IPS-18c (cell line): ENCODE data around the gene WNT5A.

Experiments
- H3K4me3 ChIP-seq: 2 replicates; pipeline ENCODE4 v1.7.0; 2013; ENCODE audit warnings: low read depth, mild to moderate bottlenecking, low read length, moderate library complexity; ENCODE audit not compliant: insufficient read depth
- H3K9me3 ChIP-seq: one replicate; pipeline ENCODE4 v1.6.1; 2013; ENCODE audit warnings: mild to moderate bottlenecking, low read length, moderate library complexity; ENCODE audit not compliant: control insufficient read depth, insufficient read depth

Gene WNT5A

GRCh38 chr3:55471522-55472280 is 15.4 kb downstream of the WNT5A start:
- Histone ChIP-seq H3K9me3 (no peaks in the 10 kb centered on the region), H3K4me3 (no peak overlapping the region)

- no peak overlapping the region for H3K4me3 ChIP-seq
- no peaks in the 10 kb centered on the region for H3K9me3 ChIP-seq
Measured at GRCh38 chr3:55471084-55471483, 16.0 kb downstream of the WNT5A start.

- H3K9me3 ChIP-seq: no peaks in the 10 kb centered on the region
- H3K4me3 ChIP-seq: no peak overlapping the region
Measured at GRCh38 chr3:55469957-55470526, 17.1 kb downstream of the WNT5A start.

- no peak overlapping the region for H3K4me3 ChIP-seq
- no peaks in the 10 kb centered on the region for H3K9me3 ChIP-seq
Measured at GRCh38 chr3:55468251-55468650, 18.9 kb downstream of the WNT5A start.

GRCh38 chr3:55467099-55467498 is 20.0 kb downstream of the WNT5A start:
- H3K4me3 ChIP-seq: no peak overlapping the region
- H3K9me3 ChIP-seq: no peaks in the 10 kb centered on the region

GRCh38 chr3:55466526-55466925 is 20.6 kb downstream of the WNT5A start:
- Histone ChIP-seq H3K9me3 (no peaks in the 10 kb centered on the region), H3K4me3 (no peak overlapping the region)

GRCh38 chr3:55461896-55462295 is 25.2 kb downstream of the WNT5A start:
- Histone ChIP-seq H3K4me3 (no peak overlapping the region), H3K9me3 (no peaks in the 10 kb centered on the region)

GRCh38 chr3:55459838-55460237 is 27.3 kb downstream of the WNT5A start:
- no peaks in the 10 kb centered on the region for H3K9me3 ChIP-seq
- H3K4me3 ChIP-seq: no peak overlapping the region

- no peak overlapping the region for H3K4me3 ChIP-seq
- H3K9me3 ChIP-seq: no peaks in the 10 kb centered on the region
Measured at GRCh38 chr3:55458181-55458790, 28.8 kb downstream of the WNT5A start.

- Histone ChIP-seq H3K4me3 (no peak overlapping the region), H3K9me3 (no peaks in the 10 kb centered on the region)
Measured at GRCh38 chr3:55455915-55456314, 31.2 kb downstream of the WNT5A start.

GRCh38 chr3:55454611-55455010 is 32.5 kb downstream of the WNT5A start:
- Histone ChIP-seq H3K9me3 (no peaks in the 10 kb centered on the region), H3K4me3 (no peak overlapping the region)

GRCh38 chr3:55453886-55454496 is 33.1 kb downstream of the WNT5A start:
- Histone ChIP-seq H3K9me3 (no peaks in the 10 kb centered on the region), H3K4me3 (no peak overlapping the region)

- no peaks in the 10 kb centered on the region for H3K9me3 ChIP-seq
- no peak overlapping the region for H3K4me3 ChIP-seq
Measured at GRCh38 chr3:55452886-55453285, 34.2 kb downstream of the WNT5A start.

- H3K4me3 ChIP-seq: no peak overlapping the region
- H3K9me3 ChIP-seq: no peaks in the 10 kb centered on the region
Measured at GRCh38 chr3:55449527-55449926, 37.6 kb downstream of the WNT5A start.

GRCh38 chr3:55446850-55447249 is 40.3 kb downstream of the WNT5A start:
- no peaks in the 10 kb centered on the region for H3K9me3 ChIP-seq

GRCh38 chr3:55445551-55445950 is 41.6 kb downstream of the WNT5A start:
- no peaks in the 10 kb centered on the region for H3K9me3 ChIP-seq

More at GRCh38 chr3:55446850-55447249, 40.3 kb downstream of the WNT5A start:
- no peak overlapping the region for H3K4me3 ChIP-seq

GRCh38 chr3:55443346-55443745 is 43.8 kb downstream of the WNT5A start:
- Histone ChIP-seq H3K4me3 (no peak overlapping the region), H3K9me3 (no peaks in the 10 kb centered on the region)

More at GRCh38 chr3:55445551-55445950, 41.6 kb downstream of the WNT5A start:
- no peak overlapping the region for H3K4me3 ChIP-seq

- H3K9me3 ChIP-seq: no peaks in the 10 kb centered on the region
- H3K4me3 ChIP-seq: no peak overlapping the region
Measured at GRCh38 chr3:55442861-55443260, 44.2 kb downstream of the WNT5A start.
